PFSK-1 (cell line): Measurements from ENCODE around the gene ABR.

Source experiments
- POLR2AphosphoS5 ChIP-seq: IDR thresholded peaks from 2 replicates; pipeline ENCODE4 v1.6.1; 2012; ENCODE audit warnings: low read depth, mild to moderate bottlenecking, control low read depth, low read length, moderate library complexity
- SIN3A ChIP-seq: IDR thresholded peaks from 2 replicates; pipeline ENCODE4 v1.6.1; 2012; ENCODE audit warnings: mild to moderate bottlenecking, low read length, moderate library complexity, borderline replicate concordance; ENCODE audit not compliant: insufficient read depth
- TAF1 ChIP-seq: IDR thresholded peaks from 2 replicates; pipeline ENCODE4 v1.6.1; 2012; ENCODE audit warnings: low read length, control low read depth, borderline replicate concordance; ENCODE audit not compliant: insufficient read depth

DNA sequence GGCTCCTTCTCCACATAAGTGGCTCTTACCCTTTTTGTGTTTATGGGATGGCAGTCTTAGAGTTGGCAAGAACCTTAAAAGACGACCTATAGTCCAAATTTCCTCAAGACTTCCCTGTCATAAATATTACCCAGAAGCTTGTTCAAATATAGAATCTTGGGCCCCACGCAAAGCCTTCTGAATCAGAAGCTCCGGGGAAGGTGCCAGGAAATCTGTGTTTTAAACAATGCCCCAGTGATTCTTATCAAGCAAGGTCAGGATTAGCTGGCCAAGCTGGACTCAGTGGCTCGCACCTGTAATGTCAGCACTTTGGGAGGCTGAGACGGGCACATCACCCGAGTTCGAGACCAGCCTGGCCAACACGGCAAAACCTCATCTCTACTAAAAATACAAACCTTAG lies 97.2 kb downstream of the ABR start:
- TF ChIP-seq POLR2AphosphoS5 (no peak), TAF1 (no peak), SIN3A (no peak)
